Measurements from ENCODE around the gene CREG2. TPM values are rescaled to one million over a fixed set of nuclear protein-coding genes. Genes with fewer than 3 reads are reported as not detected.

CREG2 gene
- polyA plus RNA-seq, 1 donor from 2014 or later, result 1.2 TPM

DNA sequence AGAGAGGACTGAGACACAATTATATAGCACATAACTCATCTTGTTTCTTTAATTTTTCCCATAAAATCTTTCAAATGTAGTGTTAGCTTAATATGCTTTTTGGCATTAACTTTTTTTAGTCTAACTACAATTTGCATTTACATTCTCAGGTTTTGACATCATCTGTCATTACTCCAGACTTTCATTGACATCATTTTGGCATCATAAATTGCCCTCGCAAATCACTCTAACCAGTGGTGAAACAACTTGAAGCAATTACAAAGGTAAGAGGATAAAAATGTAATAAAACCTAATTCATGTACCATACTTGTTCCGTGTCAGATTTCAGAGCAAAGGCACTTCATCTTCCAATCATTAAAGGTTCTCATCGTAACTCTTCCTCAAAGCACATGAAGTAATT, 46.2 kb upstream of the CREG2 start:
- no peaks in the 10 kb centered on the region for H3K79me2 ChIP-seq (replicated peaks; ENCODE audit: insufficient read depth, low read length)
- no peaks in the 10 kb centered on the region for H3K36me3 ChIP-seq (ENCODE audit: insufficient read depth, low read length)
- H3K27me3 ChIP-seq (ENCODE audit: insufficient read depth, low read depth, low read length), result no peaks in the 10 kb centered on the region
- H3K27ac ChIP-seq (ENCODE audit: low read length), result no peak overlapping the region
- H3K9me3 ChIP-seq (ENCODE audit: low read length), result no peaks in the 10 kb centered on the region
- no peaks in the 10 kb centered on the region for H3F3A ChIP-seq (ENCODE audit: insufficient read depth, low read length, poor library complexity, severe bottlenecking)
- H3K9ac ChIP-seq (ENCODE audit: low read length), result no peak overlapping the region
- no peak for TF ChIP-seq RAD21 (conservative IDR thresholded peaks at IDR 0.05)
- no peak for TF ChIP-seq SMC3 (conservative IDR thresholded peaks at IDR 0.05; ENCODE audit: poor library complexity)
- TF ChIP-seq, protein P1, sequence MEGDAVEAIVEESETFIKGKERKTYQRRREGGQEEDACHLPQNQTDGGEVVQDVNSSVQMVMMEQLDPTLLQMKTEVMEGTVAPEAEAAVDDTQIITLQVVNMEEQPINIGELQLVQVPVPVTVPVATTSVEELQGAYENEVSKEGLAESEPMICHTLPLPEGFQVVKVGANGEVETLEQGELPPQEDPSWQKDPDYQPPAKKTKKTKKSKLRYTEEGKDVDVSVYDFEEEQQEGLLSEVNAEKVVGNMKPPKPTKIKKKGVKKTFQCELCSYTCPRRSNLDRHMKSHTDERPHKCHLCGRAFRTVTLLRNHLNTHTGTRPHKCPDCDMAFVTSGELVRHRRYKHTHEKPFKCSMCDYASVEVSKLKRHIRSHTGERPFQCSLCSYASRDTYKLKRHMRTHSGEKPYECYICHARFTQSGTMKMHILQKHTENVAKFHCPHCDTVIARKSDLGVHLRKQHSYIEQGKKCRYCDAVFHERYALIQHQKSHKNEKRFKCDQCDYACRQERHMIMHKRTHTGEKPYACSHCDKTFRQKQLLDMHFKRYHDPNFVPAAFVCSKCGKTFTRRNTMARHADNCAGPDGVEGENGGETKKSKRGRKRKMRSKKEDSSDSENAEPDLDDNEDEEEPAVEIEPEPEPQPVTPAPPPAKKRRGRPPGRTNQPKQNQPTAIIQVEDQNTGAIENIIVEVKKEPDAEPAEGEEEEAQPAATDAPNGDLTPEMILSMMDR (IDR thresholded peaks at IDR 0.05; ENCODE audit: poor library complexity, severe bottlenecking), result no peak
- no peak for TF ChIP-seq TAF1 (IDR thresholded peaks at IDR 0.05; ENCODE audit: low read depth)
- TF ChIP-seq POLR2AphosphoS5 (IDR thresholded peaks at IDR 0.05), result no peak
- TF ChIP-seq, protein P2, sequence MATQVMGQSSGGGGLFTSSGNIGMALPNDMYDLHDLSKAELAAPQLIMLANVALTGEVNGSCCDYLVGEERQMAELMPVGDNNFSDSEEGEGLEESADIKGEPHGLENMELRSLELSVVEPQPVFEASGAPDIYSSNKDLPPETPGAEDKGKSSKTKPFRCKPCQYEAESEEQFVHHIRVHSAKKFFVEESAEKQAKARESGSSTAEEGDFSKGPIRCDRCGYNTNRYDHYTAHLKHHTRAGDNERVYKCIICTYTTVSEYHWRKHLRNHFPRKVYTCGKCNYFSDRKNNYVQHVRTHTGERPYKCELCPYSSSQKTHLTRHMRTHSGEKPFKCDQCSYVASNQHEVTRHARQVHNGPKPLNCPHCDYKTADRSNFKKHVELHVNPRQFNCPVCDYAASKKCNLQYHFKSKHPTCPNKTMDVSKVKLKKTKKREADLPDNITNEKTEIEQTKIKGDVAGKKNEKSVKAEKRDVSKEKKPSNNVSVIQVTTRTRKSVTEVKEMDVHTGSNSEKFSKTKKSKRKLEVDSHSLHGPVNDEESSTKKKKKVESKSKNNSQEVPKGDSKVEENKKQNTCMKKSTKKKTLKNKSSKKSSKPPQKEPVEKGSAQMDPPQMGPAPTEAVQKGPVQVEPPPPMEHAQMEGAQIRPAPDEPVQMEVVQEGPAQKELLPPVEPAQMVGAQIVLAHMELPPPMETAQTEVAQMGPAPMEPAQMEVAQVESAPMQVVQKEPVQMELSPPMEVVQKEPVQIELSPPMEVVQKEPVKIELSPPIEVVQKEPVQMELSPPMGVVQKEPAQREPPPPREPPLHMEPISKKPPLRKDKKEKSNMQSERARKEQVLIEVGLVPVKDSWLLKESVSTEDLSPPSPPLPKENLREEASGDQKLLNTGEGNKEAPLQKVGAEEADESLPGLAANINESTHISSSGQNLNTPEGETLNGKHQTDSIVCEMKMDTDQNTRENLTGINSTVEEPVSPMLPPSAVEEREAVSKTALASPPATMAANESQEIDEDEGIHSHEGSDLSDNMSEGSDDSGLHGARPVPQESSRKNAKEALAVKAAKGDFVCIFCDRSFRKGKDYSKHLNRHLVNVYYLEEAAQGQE (IDR thresholded peaks at IDR 0.05; ENCODE audit: borderline replicate concordance), result no peak
- no peak for TF ChIP-seq EZH2 (IDR thresholded peaks at IDR 0.05; ENCODE audit: borderline replicate concordance, insufficient read depth, low read length, poor library complexity, severe bottlenecking)
- no peak for TF ChIP-seq EP300 (conservative IDR thresholded peaks at IDR 0.05; ENCODE audit: poor library complexity, severe bottlenecking)
- no peak for TF ChIP-seq MXI1 (conservative IDR thresholded peaks at IDR 0.05; ENCODE audit: poor library complexity, severe bottlenecking)
- no peak overlapping the region for H2AFZ ChIP-seq (ENCODE audit: low read depth, low read length)
- no peaks in the 10 kb centered on the region for H3K9me2 ChIP-seq (ENCODE audit: insufficient read depth, low read length)
- no peaks in the 10 kb centered on the region for H4K20me1 ChIP-seq (ENCODE audit: insufficient read depth)
- H3K4me3 ChIP-seq (ENCODE audit: low read length), result no peak overlapping the region
- H3K4me2 ChIP-seq (ENCODE audit: low read length), result no peak overlapping the region

DNA sequence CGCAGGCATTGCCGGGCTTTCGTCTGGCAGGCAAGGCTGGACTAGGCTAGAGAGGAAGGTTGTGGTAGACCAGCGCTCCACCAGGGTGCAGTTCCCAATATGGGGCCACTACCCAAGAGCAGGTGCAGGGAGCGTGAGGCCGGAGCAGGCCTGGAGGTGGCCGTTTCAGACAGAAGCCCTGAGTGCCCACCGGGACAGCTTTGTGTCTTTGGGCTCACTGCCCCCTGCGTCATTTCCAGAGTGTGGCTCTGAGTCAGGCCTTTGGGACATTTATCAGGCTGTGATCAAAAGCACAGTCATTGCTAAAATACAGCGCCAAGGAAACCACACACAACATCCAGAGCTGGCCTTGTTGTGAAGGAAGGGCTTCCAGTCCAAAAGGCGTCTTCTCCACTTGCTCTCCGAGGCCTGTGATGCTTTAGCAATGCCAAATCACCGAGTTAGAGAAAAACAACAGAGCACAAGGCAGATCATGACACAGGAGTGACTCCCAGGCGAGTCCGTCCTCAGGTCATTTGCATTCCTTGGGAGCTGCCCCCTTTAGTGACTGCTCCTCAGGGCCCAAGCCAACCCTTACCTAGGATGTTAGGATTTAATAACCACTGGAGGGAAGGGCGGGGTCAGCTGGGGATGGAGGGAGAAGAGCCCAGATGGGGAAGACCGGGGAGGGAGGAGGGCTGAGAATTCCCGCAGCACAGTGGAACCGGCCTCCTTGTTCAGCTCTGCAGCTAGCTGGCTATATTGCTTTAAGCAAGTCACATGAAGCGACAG, 45.3 kb upstream of the CREG2 start:
- Histone ChIP-seq H3K4me3 (ENCODE audit: low read length) (no peak overlapping the region), H4K20me1 (ENCODE audit: insufficient read depth) (no peaks in the 10 kb centered on the region), H3K27ac (ENCODE audit: low read length) (no peak overlapping the region), H3K9me2 (ENCODE audit: insufficient read depth, low read length) (no peaks in the 10 kb centered on the region), H3F3A (ENCODE audit: insufficient read depth, low read length, poor library complexity, severe bottlenecking) (no peaks in the 10 kb centered on the region), H2AFZ (ENCODE audit: low read depth, low read length) (no peak overlapping the region), H3K36me3 (ENCODE audit: insufficient read depth, low read length) (no peaks in the 10 kb centered on the region), H3K9me3 (ENCODE audit: low read length) (no peaks in the 10 kb centered on the region), H3K79me2 (replicated peaks; ENCODE audit: insufficient read depth, low read length) (no peaks in the 10 kb centered on the region), H3K27me3 (ENCODE audit: insufficient read depth, low read depth, low read length) (no peaks in the 10 kb centered on the region), H3K4me2 (ENCODE audit: low read length) (no peak overlapping the region), H3K9ac (ENCODE audit: low read length) (no peak overlapping the region)
- TF ChIP-seq EP300 (conservative IDR thresholded peaks at IDR 0.05; ENCODE audit: poor library complexity, severe bottlenecking), result no peak
- TF ChIP-seq RAD21 (conservative IDR thresholded peaks at IDR 0.05), result no peak
- no peak for TF ChIP-seq EZH2 (IDR thresholded peaks at IDR 0.05; ENCODE audit: borderline replicate concordance, insufficient read depth, low read length, poor library complexity, severe bottlenecking)
- no peak for TF ChIP-seq TAF1 (IDR thresholded peaks at IDR 0.05; ENCODE audit: low read depth)
- no peak for TF ChIP-seq SMC3 (conservative IDR thresholded peaks at IDR 0.05; ENCODE audit: poor library complexity)
- TF ChIP-seq POLR2AphosphoS5 (IDR thresholded peaks at IDR 0.05), result no peak
- TF ChIP-seq, protein P2 (IDR thresholded peaks at IDR 0.05; ENCODE audit: borderline replicate concordance), result no peak
- no peak for TF ChIP-seq MXI1 (conservative IDR thresholded peaks at IDR 0.05; ENCODE audit: poor library complexity, severe bottlenecking)
- TF ChIP-seq, protein P1 (IDR thresholded peaks at IDR 0.05; ENCODE audit: poor library complexity, severe bottlenecking), result no peak

Measured in neural cell (in vitro differentiated cells).